Frontal cortex (tissue), 4 donors: ENCODE measurements around the gene ARHGAP35. TPM values are rescaled to one million over a fixed set of nuclear protein-coding genes. Genes with fewer than 3 reads are reported as not detected.
"Not testable (repeated sequence)": the region's sequence is repeated elsewhere in the genome, so short reads cannot be mapped to it uniquely, and the experiment has no call there.

Experiments used
- DNase-seq, 2 donors: peaks; one replicate each; pipeline ENCODE4 v3.0.0; 2012; ENCODE audit warnings: low spot score in 2 of 2
- FAIRE-seq: peaks from 2 replicates; lab custom pipeline; 2012; peaks lifted over from hg19 to GRCh38; lab: Jason Lieb, UNC
- total RNA-seq: library from RNA; depleted of rRNA; stranded (reverse); fragments of >200 nt; gene quantifications from one replicate; pipeline ENCODE4 v1.2.3, GENCODE V29; 2014
- donor health status: control.
- donor health status: control.
- donor health status: control.

ARHGAP35 gene
- total RNA-seq, 1 donor from 2014 or later = 73.4 TPM

DNA sequence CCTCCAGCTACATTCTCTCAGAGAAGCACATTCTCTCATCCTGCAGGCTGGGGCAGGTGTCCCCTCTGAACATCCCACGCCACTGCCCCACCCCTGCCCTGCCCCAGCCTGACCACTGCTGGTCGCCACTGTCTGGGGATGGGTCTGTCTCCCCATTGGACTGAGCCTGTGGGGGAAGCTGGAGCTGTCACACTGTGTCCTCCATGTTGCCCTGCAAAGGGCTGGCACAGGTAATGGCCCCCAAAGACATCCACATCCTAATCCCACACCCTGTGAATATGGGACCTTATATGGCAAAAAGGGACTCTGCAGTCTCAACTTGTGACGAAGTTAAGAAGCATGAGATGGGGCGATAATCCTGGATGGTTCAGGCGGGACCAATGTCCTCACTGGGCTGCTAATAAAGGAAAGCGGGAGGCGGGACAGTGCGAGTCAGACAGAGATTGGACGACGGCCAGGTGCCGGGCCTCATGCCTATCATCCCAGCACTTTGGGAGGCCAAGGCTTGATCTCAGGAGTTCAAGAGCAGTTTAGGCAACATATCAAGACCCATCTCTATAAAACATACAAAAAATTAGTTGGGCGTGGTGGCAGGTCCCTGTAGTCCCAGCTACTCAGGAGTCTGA lies 19.2 kb upstream of the ARHGAP35 start:
- no peak for FAIRE-seq
- DNase-seq = no peak

- DNase-seq (no peak), FAIRE-seq (no peak)
Observed at GRCh38 chr19:46842791-46843190, 18.0 kb upstream of the ARHGAP35 start.

DNA sequence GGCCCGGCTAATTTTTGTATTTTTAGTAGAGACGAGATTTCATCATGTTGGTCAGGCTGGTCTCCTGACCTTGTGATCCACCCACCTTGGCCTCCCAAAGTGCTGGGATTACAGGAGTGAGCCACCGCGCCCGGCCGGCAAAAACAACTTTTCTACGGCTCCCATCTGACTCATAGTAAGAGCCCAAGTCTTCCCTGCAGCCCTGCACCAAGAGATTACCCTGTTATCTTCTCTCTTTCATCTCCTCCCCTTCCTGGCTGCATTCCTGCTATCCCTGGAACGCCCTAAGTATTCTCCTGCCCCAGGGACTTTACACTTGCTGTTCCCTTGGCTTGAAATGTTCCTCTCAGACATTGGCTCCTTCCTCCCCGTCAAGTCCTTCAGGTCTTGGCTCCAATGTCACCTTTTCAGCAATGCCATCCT lies 16.7 kb upstream of the ARHGAP35 start:
- DNase-seq = no peak
- no peak for FAIRE-seq

- FAIRE-seq = no peak
- DNase-seq = no peak
Observed at GRCh38 chr19:46845959-46846459, 14.8 kb upstream of the ARHGAP35 start.

GRCh38 chr19:46847528-46847927 lies 13.3 kb upstream of the ARHGAP35 start:
- no peak for DNase-seq
- no peak for FAIRE-seq

DNA sequence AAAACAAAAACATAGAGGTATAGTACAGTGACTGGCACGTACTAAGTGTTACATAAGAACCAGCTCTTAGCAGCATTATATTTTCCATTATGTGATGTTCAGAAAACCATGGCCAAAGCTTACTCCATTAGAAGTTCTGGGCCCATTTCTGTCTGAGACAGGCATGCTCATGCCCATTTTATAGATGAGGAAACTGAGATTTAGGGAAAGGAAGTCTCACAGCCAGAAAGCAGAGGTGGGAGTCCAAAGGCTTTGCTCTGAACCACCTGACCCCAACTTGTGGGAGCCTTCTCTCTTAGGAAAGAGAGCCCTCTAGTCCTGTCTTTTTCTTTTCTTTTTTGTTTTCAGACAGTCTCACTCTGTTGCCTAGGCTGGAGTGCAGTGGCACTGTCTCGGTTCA lies 12.4 kb upstream of the ARHGAP35 start:
- FAIRE-seq (no peak), DNase-seq (no peak)

GRCh38 chr19:46849610-46850009 lies 11.2 kb upstream of the ARHGAP35 start:
- no peak for FAIRE-seq
- no peak for DNase-seq

DNA sequence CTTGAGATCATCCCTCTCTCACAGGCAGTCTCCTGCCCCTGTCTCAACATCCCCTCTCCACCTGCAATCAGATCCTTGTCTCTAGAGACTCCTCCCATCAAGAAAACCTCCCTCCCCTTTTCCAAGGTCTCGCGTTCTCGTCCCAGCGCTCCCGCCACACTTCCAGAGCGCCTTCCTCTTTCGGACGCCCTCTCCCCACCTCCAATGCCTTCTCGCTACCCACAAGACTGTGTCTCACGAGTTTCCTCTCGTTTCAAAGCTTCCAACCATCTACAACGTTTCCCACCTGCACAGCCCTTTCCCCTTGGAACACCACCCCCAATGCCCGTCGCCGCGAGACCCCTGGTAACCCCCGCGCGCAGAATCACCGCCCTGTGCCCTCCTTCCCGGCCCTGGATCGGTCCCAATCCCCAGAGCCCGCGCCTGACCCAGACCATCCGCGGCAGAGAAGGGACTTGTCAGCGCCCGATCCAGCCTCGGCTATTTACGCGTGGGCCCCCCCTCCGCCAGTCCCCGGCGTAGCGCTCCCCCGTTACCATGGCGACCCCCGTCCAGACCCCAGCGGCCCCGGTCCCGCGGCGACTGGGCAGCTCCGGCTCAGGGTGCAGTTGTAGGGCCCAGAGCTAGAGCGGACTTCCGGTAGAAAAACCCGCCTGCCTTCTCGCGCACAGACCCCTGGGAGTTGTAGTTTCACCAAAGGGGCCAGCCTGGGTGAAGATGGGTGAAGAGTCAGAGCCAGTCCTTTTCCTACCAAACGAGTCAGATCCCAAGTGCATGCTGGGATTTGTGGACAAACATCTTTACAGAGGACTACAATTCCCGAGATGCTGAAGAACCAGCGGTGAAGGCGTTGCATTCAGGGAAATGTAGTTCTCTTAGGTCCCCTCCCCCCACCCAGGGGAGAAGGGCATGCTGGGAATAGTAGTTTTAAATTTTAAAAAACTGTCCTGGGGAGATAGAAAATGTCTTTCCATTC lies 10.3 kb upstream of the ARHGAP35 start, which contains the start of gene AP2S1:
TSS of gene AP2S1 (minus strand) at position 619 of the 976 bp plus-strand sequence. CDS start at position 539, 80 bp downstream.
- peak; percentile 94 for FAIRE-seq
- peak; percentile 96 to 97 for DNase-seq

DNA sequence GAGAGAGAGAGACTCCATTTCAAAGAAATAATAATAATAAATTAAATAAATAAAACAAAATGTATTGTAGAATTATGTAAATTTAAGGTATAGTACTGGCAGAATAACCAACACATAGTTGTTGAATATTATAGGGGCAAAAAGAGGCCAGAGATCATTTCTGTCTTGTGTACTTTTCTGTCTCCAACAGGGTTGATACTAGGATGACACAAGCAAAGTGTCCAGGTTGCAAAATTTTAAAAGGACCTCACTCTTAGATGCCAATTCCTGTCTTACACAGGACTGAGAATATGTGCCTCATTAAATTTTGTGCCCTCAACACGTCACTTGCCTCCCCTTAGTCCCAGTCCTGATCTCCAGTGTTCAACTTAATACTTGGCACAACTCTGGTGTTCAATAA lies 8.0 kb upstream of the ARHGAP35 start:
- FAIRE-seq (no peak), DNase-seq (no peak)

GRCh38 chr19:46854698-46855097 lies 6.1 kb upstream of the ARHGAP35 start:
- not testable (repeated sequence) for DNase-seq, FAIRE-seq

DNA sequence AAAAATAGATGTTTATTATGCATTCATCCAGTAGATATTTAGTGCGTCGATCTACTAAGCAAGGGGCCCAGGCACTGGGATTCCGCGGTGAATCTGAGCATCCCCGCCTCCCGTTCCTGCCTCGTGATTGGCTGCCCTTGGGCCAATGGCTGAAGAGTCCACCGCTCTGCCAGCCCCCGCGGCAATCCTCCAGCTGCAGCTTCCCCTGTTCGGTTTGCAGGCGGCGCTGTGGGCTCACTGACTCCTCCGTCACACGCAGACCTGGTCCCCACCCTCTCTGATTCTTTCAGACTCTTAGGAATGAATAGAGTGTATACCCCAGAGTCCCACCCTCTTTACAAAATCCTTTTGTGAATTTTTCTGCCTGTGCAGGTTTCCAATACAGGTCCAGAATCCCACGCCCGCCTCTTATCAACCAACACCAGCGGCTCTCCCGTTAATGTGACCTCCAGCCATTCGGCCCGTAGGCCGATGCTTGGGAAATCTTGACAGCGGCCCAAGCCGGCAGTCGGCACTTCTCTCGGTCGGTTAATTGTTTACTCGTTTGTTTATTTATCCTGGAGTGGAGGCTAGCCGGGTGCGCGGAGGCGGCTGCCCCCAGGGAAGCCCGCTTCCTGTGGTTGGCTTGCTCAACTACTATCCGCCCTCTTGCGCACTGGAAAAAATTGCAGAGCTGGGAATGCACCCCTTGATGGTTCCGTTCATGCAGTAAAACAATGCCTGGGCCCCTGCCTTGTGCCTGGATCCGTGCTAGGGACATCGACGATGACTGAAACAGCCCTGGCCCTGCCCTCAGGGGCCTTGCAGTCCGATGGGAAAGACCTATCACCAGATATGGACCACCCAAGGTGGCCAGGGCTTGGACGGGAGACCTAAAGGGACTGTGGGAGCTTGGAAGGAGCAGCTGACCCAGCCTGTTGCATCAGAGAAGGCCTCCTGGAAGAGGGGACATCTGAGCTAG lies 4.5 kb upstream of the ARHGAP35 start:
- peak; percentile 88 for FAIRE-seq
- DNase-seq = peak; percentile 83 to 94

DNA sequence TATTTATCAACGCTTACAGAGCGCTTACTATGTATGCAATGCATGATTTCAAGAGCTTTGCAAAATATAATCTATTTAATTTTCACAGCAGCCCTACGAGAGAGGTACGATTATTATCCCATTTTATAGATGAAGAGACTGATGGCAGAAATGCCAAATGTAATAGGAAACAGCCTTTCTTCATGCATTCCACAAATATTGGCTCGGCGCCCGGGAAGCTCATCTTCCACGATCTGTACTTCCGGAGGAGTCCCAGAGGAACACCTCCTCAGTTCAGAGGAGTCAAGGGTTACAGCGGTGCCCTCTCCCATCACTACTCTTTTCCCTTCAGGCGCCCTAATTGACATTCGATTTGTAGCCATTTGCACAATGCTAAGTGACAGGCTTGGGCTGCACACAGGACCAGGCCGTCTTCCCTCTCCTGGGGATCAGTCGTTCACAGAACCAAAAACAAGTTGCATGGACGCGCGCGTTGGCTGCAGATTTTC lies 1.1 kb upstream of the ARHGAP35 start:
- FAIRE-seq (no peak), DNase-seq (no peak)

DNA sequence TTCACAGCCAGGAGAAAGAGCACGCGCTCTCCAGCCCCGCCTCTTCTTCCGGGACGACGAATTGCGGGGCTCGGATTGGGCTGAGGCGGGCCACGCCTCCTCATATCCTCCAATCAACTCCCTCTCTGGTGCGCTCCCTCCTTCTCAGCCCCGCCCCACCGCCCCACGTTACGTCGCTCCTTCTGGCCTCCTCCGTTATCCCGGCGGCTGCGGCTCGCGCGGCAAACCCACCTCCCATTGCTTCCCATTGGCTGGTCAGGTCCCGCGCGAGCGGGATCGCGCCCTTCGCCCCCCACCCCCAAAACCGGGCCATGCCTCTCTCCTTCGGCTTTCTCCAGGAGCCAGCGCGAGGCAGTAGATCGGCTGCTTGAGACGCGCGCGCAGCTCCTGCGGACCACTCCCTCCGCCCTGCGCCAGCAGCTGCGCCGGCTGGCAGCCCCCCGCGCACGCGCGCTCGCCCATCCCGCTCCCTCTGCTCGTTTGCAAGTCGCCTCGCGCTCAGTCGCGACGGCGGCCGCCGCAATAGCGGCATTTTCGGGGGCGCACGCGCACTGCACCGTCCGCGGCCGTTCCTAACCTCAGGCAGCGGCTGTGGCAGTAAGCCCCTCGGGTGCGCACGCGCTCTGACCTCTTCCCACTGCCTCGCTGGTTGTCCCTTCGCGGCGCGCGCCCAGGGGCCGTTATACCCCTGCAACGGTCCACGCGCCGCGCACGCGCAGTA lies 512 bp upstream of the ARHGAP35 start:
- DNase-seq (peak; percentile 91), FAIRE-seq (peak; percentile 64)

DNA sequence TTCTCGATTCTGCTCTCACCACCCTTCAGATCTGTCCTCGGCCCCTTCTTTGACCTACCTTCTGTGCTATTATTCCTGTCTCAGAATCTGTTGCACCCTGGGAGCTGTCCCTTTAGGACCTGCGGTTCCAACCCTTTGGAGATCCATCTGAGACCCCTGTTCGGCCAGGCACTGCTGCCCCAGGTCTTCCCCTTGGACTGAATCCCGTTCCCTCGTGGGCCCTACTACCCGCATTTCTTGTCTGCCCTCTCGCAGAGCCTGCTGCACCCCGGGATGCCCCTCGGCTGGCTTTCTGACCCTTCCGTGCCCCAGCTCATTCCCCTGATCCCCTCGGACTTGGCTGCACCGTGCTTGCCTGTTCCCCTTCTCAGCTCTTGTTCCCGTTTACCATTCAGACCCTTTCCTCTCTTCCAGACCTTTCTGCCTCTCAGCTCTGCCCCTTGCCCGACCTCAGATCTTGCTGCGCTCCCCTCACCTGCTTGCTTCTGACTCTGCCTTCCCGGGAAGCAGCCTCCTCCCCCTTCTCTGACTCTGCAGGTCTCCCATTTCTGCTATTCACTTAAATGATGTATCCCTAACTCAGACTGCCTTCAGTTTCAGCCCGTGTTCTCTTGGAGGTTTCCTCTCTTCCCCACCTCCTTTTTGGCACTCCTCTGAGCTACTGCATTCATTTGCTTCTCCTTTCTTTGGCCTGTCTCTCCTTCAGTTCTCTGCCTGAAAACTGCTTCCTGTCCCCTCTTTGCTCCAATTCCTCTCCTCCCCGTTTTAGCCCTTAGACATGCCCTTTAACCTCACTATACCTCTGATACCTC lies 1.1 kb downstream of the ARHGAP35 start:
- FAIRE-seq = no peak
- DNase-seq = no peak

GRCh38 chr19:46862503-46862834 lies 1.7 kb downstream of the ARHGAP35 start:
- DNase-seq (no peak), FAIRE-seq (no peak)

GRCh38 chr19:46862974-46863632 lies 2.3 kb downstream of the ARHGAP35 start:
- no peak for FAIRE-seq
- DNase-seq = no peak

- no peak for FAIRE-seq
- peak in 1 of 2 donors; percentile 39 for DNase-seq
Observed at GRCh38 chr19:46863818-46864629, 3.2 kb downstream of the ARHGAP35 start.
